Thyroid gland (tissue), 4 donors: ENCODE measurements around the gene CYP4A11.

Experiments
- CTCF ChIP-seq, 6 experiments: fragments of 200-600 bp in 3 of 6; fragments of 450-650 bp in 3 of 6; sonication (generic) in 3 of 6; IDR thresholded peaks; one replicate each; pipeline ENCODE4 v1.5.1; 2016 to 2019; ENCODE audit warnings: antibody characterized with exemption in 6 of 6, mild to moderate bottlenecking in 2 of 6, inconsistent platforms in 1 of 6, moderate library complexity in 1 of 6
- POLR2A ChIP-seq, 2 donors: fragments of 450-650 bp; IDR thresholded peaks; one replicate each; pipeline ENCODE4 v1.6.1; 2017; ENCODE audit warnings: antibody characterized with exemption in 2 of 2, mild to moderate bottlenecking in 2 of 2, moderate library complexity in 1 of 2

- TF ChIP-seq CTCF (IDR thresholded peaks at IDR 0.05) (no peak), POLR2A (IDR thresholded peaks at IDR 0.05) (no peak)
Measured at GRCh38 chr1:46936788-46937187, 4.5 kb downstream of the CYP4A11 start.
